Measurements from ENCODE around the gene MAGI2.

Gene MAGI2

DNA sequence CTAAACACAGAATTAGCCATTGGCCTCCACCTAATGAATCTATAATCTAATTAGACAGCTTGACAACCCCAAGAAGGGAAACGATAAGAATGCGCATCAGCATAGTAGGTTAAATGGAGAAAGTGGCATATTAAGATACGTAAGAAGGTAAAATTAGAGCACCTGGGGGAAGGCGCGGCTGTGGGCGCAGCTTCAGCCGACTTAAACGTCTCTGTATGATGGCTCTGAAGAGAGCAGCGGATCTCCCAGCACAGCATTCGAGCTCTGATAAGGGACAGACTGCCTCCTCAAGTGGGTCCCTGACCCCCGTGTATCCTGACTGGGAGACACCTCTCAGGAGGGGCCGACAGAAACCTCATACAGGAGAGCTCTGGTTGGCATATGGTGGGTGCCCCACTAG, 1136.1 kb downstream of the MAGI2 start:
- Histone ChIP-seq H3K27me3 (ENCODE audit: insufficient read depth, low read length, poor library complexity) (no peaks in the 10 kb centered on the region), H3K79me2 (ENCODE audit: insufficient read depth, low read length) (no peaks in the 10 kb centered on the region), H3K36me3 (ENCODE audit: insufficient read depth, low read length) (no peaks in the 10 kb centered on the region), H3K27ac (ENCODE audit: low read length) (no peak overlapping the region), H3K9me3 (ENCODE audit: insufficient read depth, low read length, severe bottlenecking) (no peaks in the 10 kb centered on the region), H3K4me2 (ENCODE audit: insufficient read depth, low read length) (no peak overlapping the region), H3K4me3 (ENCODE audit: low read depth in 1 of 2, low read length in 2 of 2) (no peak overlapping the region), H3K9ac (ENCODE audit: low read depth, low read length) (no peak overlapping the region), H3K4me1 (ENCODE audit: insufficient read depth, low read length) (no peaks in the 10 kb centered on the region), H2AFZ (ENCODE audit: low read depth, low read length) (no peak overlapping the region), H4K20me1 (ENCODE audit: insufficient read depth, low read length) (no peaks in the 10 kb centered on the region)
- ATAC-seq (ENCODE audit: insufficient read depth, low read depth) (no peak), DNase-seq (no peak)
- no peak for TF ChIP-seq EZH2 (IDR thresholded peaks at IDR 0.05; ENCODE audit: borderline replicate concordance, low read depth, low read length, severe bottlenecking)
- TF ChIP-seq, protein P1, sequence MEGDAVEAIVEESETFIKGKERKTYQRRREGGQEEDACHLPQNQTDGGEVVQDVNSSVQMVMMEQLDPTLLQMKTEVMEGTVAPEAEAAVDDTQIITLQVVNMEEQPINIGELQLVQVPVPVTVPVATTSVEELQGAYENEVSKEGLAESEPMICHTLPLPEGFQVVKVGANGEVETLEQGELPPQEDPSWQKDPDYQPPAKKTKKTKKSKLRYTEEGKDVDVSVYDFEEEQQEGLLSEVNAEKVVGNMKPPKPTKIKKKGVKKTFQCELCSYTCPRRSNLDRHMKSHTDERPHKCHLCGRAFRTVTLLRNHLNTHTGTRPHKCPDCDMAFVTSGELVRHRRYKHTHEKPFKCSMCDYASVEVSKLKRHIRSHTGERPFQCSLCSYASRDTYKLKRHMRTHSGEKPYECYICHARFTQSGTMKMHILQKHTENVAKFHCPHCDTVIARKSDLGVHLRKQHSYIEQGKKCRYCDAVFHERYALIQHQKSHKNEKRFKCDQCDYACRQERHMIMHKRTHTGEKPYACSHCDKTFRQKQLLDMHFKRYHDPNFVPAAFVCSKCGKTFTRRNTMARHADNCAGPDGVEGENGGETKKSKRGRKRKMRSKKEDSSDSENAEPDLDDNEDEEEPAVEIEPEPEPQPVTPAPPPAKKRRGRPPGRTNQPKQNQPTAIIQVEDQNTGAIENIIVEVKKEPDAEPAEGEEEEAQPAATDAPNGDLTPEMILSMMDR (IDR thresholded peaks at IDR 0.05; ENCODE audit: borderline replicate concordance, extremely low read depth, low read length, poor library complexity, severe bottlenecking): no peak

DNA sequence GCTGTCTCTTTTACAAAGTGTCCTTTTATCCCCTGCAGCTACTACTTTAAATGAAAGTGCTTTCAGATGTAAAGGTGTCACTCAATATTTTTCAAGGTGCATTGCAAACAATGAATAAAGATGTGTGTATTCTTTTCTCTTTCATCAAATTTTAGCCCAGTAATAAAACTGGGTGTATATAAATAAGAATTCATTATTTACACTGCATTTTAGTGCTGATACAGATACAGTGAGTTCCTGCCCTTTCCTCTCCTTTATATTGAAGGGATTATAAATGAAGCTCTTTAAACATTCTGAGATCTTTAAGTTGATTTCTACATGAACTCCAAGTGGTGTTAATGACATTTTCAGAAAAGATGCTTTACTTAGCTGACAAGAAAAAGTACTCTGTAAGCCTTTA, 1137.4 kb downstream of the MAGI2 start:
- no peaks in the 10 kb centered on the region for H4K20me1 ChIP-seq (ENCODE audit: insufficient read depth, low read length)
- DNase-seq: no peak

DNA sequence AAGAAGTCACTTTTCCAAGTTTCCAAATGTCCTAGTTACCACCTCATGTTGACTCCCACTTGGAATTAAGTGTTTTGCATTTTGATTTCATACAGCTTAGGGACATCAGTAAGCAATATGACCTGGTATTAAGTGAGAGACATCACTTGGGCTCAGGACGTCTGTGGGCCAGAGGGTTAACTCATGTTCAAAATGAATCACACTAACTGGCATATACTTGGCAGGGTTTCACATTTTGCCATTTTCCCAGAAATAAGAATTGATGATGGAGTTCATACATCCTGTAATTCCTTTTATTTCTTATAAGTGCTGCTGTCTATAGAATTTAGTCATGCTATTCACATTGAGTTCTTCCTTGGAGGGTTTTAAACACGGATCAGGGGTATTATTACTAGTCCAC, 1138.3 kb downstream of the MAGI2 start:
- no peak for DNase-seq
- ATAC-seq (ENCODE audit: insufficient read depth, low read depth): no peak
- no peaks in the 10 kb centered on the region for H3K9me3 ChIP-seq (ENCODE audit: insufficient read depth, low read length, severe bottlenecking)
- no peak overlapping the region for H2AFZ ChIP-seq (ENCODE audit: low read depth, low read length)
- TF ChIP-seq, protein P1 (IDR thresholded peaks at IDR 0.05; ENCODE audit: borderline replicate concordance, extremely low read depth, low read length, poor library complexity, severe bottlenecking): no peak
- no peak for TF ChIP-seq EZH2 (IDR thresholded peaks at IDR 0.05; ENCODE audit: borderline replicate concordance, low read depth, low read length, severe bottlenecking)
- H3K27ac ChIP-seq (ENCODE audit: low read length): no peak overlapping the region
- H3K9ac ChIP-seq (ENCODE audit: low read depth, low read length): no peak overlapping the region
- no peaks in the 10 kb centered on the region for H3K27me3 ChIP-seq (ENCODE audit: insufficient read depth, low read length, poor library complexity)
- H3K79me2 ChIP-seq (ENCODE audit: insufficient read depth, low read length): no peaks in the 10 kb centered on the region
- H3K4me2 ChIP-seq (ENCODE audit: insufficient read depth, low read length): no peak overlapping the region
- H3K4me1 ChIP-seq (ENCODE audit: insufficient read depth, low read length): no peaks in the 10 kb centered on the region
- H3K36me3 ChIP-seq (ENCODE audit: insufficient read depth, low read length): no peaks in the 10 kb centered on the region
- H3K4me3 ChIP-seq (ENCODE audit: low read depth in 1 of 2, low read length in 2 of 2): no peak overlapping the region
- H4K20me1 ChIP-seq (ENCODE audit: insufficient read depth, low read length): no peaks in the 10 kb centered on the region

More for the DNA sequence above, 1137.4 kb downstream of the MAGI2 start:
- Histone ChIP-seq H3K27ac (ENCODE audit: low read length) (no peak overlapping the region), H3K9me3 (ENCODE audit: insufficient read depth, low read length, severe bottlenecking) (no peaks in the 10 kb centered on the region), H3K4me2 (ENCODE audit: insufficient read depth, low read length) (no peak overlapping the region), H2AFZ (ENCODE audit: low read depth, low read length) (no peak overlapping the region), H3K9ac (ENCODE audit: low read depth, low read length) (no peak overlapping the region), H3K79me2 (ENCODE audit: insufficient read depth, low read length) (no peaks in the 10 kb centered on the region), H3K4me1 (ENCODE audit: insufficient read depth, low read length) (no peaks in the 10 kb centered on the region), H3K36me3 (ENCODE audit: insufficient read depth, low read length) (no peaks in the 10 kb centered on the region), H3K4me3 (ENCODE audit: low read depth in 1 of 2, low read length in 2 of 2) (no peak overlapping the region), H3K27me3 (ENCODE audit: insufficient read depth, low read length, poor library complexity) (no peaks in the 10 kb centered on the region)
- TF ChIP-seq EZH2 (IDR thresholded peaks at IDR 0.05; ENCODE audit: borderline replicate concordance, low read depth, low read length, severe bottlenecking): no peak
- TF ChIP-seq, protein P1 (IDR thresholded peaks at IDR 0.05; ENCODE audit: borderline replicate concordance, extremely low read depth, low read length, poor library complexity, severe bottlenecking): no peak
- ATAC-seq (ENCODE audit: insufficient read depth, low read depth): no peak

DNA sequence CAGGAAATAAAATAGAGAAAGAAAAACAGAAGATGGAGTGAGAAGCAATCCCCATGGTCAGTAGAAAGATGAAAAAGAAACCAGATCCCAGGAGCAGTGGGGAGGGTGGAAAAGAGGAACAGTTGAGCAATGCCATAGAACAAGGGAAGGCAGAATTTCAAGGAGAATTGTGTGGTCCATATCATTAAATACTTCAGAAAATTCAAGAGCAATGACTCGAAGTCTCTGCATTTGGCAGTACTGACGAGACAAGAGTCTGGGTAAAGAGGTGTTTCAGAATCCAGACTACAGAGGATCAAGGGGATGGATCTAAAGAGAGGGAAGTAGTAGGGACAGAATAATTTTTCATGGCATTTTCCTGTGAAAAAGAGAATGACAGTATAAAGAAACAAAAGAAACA, 1142.3 kb downstream of the MAGI2 start:
- TF ChIP-seq EZH2 (IDR thresholded peaks at IDR 0.05; ENCODE audit: borderline replicate concordance, low read depth, low read length, severe bottlenecking): no peak
- TF ChIP-seq, protein P1 (IDR thresholded peaks at IDR 0.05; ENCODE audit: borderline replicate concordance, extremely low read depth, low read length, poor library complexity, severe bottlenecking): no peak
- no peak overlapping the region for H3K27ac ChIP-seq (ENCODE audit: low read length)
- no peaks in the 10 kb centered on the region for H3K27me3 ChIP-seq (ENCODE audit: insufficient read depth, low read length, poor library complexity)
- H2AFZ ChIP-seq (ENCODE audit: low read depth, low read length): no peak overlapping the region
- H3K4me3 ChIP-seq (ENCODE audit: low read depth in 1 of 2, low read length in 2 of 2): no peak overlapping the region
- no peaks in the 10 kb centered on the region for H4K20me1 ChIP-seq (ENCODE audit: insufficient read depth, low read length)
- H3K79me2 ChIP-seq (ENCODE audit: insufficient read depth, low read length): no peaks in the 10 kb centered on the region
- DNase-seq: no peak
- no peak overlapping the region for H3K4me2 ChIP-seq (ENCODE audit: insufficient read depth, low read length)
- no peaks in the 10 kb centered on the region for H3K4me1 ChIP-seq (ENCODE audit: insufficient read depth, low read length)
- no peaks in the 10 kb centered on the region for H3K9me3 ChIP-seq (ENCODE audit: insufficient read depth, low read length, severe bottlenecking)
- no peaks in the 10 kb centered on the region for H3K36me3 ChIP-seq (ENCODE audit: insufficient read depth, low read length)
- no peak for ATAC-seq (ENCODE audit: insufficient read depth, low read depth)
- no peak overlapping the region for H3K9ac ChIP-seq (ENCODE audit: low read depth, low read length)

All from DND-41 (cell line).